Activated effector memory CD4-positive, alpha-beta T cell treated with anti-CD3 and anti-CD28 coated beads, Interleukin-2, amount 50 U/mL, for 16 hours (primary cell): ENCODE results near the gene ASAP2.
"Not testable (repeated sequence)": the region's sequence is repeated elsewhere in the genome, so short reads cannot be mapped to it uniquely, and the experiment has no call there.

Experiments
- DNase-seq: peaks from one replicate; pipeline ENCODE4 v3.0.0-alpha.2; 2020

The ASAP2 gene

GRCh38 chr2:9212661-9213411 lies 6.2 kb downstream of the ASAP2 start:
- no peak for DNase-seq

- DNase-seq = no peak
Measured at GRCh38 chr2:9213477-9214051, 7.0 kb downstream of the ASAP2 start.

- no peak for DNase-seq
Measured at GRCh38 chr2:9214873-9215272, 8.3 kb downstream of the ASAP2 start.

- DNase-seq = no peak
Measured at GRCh38 chr2:9215680-9216079, 9.1 kb downstream of the ASAP2 start.

GRCh38 chr2:9216143-9216542 lies 9.5 kb downstream of the ASAP2 start:
- DNase-seq = not testable (repeated sequence)

- DNase-seq = no peak
Measured at GRCh38 chr2:9217838-9218770, 11.5 kb downstream of the ASAP2 start.

GRCh38 chr2:9219027-9219445 lies 12.4 kb downstream of the ASAP2 start:
- no peak for DNase-seq

GRCh38 chr2:9220201-9220600 lies 13.6 kb downstream of the ASAP2 start:
- no peak for DNase-seq

- DNase-seq = no peak
Measured at GRCh38 chr2:9221223-9221622, 14.6 kb downstream of the ASAP2 start.

- no peak for DNase-seq
Measured at GRCh38 chr2:9222239-9222892, 15.8 kb downstream of the ASAP2 start.

GRCh38 chr2:9222893-9223287 lies 16.3 kb downstream of the ASAP2 start:
- no peak for DNase-seq

GRCh38 chr2:9225806-9226205 lies 19.2 kb downstream of the ASAP2 start:
- no peak for DNase-seq

GRCh38 chr2:9226458-9227380 lies 20.1 kb downstream of the ASAP2 start:
- no peak for DNase-seq

GRCh38 chr2:9228088-9228751 lies 21.6 kb downstream of the ASAP2 start:
- no peak for DNase-seq

GRCh38 chr2:9228781-9229469 lies 22.3 kb downstream of the ASAP2 start:
- peak; percentile 39 for DNase-seq

GRCh38 chr2:9229470-9229820 lies 22.8 kb downstream of the ASAP2 start:
- peak; percentile 27 for DNase-seq

- peak; percentile 50 for DNase-seq
Measured at GRCh38 chr2:9230051-9230802, 23.6 kb downstream of the ASAP2 start.

GRCh38 chr2:9230881-9231280 lies 24.3 kb downstream of the ASAP2 start:
- DNase-seq = no peak

- no peak for DNase-seq
Measured at GRCh38 chr2:9231291-9232165, 24.9 kb downstream of the ASAP2 start.
